GM19395 (cell line): Measurements from ENCODE around the gene CD6.
"Not testable (repeated sequence)": the region's sequence is repeated elsewhere in the genome, so short reads cannot be mapped to it uniquely, and the experiment has no call there.

Experiments used
- ATAC-seq: cut with Tn5 transposase; IDR thresholded peaks from one replicate; pipeline ENCODE4 v1.9.1; 2021; ENCODE audit warnings: mild to moderate bottlenecking, moderate library complexity; ENCODE audit not compliant: unreplicated experiment

The CD6 gene

GRCh38 chr11:60952742-60953170, 18.7 kb upstream of the CD6 start:
- ATAC-seq: no peak

GRCh38 chr11:60953781-60954180, 17.7 kb upstream of the CD6 start:
- ATAC-seq: no peak

GRCh38 chr11:60954421-60954820, 17.1 kb upstream of the CD6 start:
- no peak for ATAC-seq

DNA sequence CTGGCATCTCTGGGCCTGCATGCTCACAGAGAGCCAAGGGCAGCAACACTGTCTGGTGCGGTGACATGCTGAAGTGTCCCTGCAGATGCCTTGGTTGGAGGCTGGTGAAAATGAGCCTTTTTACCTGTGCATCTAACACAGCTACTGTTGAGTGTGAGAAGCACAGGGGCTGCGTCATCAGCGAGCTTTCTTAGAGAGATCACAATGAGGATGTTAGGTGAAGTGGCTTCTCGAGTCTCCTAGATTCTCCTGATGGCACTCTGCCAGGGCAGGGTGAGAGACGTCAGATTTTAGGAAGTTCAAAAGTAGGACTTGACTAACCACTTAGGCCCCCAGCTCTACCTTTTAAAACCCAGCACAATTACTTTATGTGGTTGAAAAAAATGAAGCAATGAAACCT, 15.9 kb upstream of the CD6 start:
- no peak for ATAC-seq

- no peak for ATAC-seq
These were observed 14.3 kb upstream of the CD6 start for GRCh38 chr11:60957188-60957587.

GRCh38 chr11:60959431-60959830, 12.0 kb upstream of the CD6 start:
- no peak for ATAC-seq

GRCh38 chr11:60960405-60960804, 11.1 kb upstream of the CD6 start:
- ATAC-seq: no peak

DNA sequence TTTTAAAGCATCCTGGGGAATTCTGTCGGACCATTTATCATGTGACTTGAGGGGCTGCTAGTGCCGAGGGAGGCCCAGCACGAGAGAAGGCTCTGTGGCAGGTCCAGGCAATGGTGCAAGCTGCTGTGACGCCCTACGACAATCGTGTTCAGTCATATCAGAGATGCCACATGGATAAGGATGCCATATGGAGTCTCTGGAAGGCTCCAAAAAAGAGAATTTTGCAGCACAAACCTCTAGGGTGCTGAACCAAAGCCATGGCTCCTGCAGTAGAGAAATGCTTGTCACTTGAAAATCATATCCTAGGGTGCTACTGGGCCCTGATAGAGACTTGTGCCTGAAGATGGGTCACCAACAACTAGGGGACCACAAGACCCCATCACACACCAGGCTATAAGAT, 6.7 kb upstream of the CD6 start:
- ATAC-seq: no peak

DNA sequence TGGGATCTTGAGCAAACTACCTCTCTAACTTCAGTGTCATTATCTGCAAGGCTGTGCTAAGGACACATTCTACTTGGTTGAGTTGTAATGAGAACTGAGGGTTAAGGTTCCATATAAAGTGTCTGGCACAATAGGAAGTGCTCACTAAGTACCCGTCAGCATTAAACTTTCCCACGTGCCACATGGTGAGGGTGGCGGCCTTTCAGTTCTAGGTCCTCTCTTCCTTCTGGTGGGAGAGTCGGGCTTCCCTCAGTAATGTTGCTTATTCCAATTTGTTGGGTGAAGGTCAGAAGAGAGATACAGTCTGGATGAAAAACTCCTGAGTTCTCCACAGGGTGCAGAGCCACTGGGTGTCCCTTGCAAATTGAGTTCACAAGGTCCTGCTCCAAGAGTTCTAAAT, 4.6 kb upstream of the CD6 start:
- no peak for ATAC-seq

- no peak for ATAC-seq
These were observed 3.3 kb upstream of the CD6 start for GRCh38 chr11:60968223-60968622.

GRCh38 chr11:60970369-60970774, 1.1 kb upstream of the CD6 start:
- ATAC-seq: no peak

- no peak for ATAC-seq
These were observed 590 bp upstream of the CD6 start for GRCh38 chr11:60970890-60971289.

- ATAC-seq: no peak
These were observed 926 bp downstream of the CD6 start for GRCh38 chr11:60972182-60973030.

DNA sequence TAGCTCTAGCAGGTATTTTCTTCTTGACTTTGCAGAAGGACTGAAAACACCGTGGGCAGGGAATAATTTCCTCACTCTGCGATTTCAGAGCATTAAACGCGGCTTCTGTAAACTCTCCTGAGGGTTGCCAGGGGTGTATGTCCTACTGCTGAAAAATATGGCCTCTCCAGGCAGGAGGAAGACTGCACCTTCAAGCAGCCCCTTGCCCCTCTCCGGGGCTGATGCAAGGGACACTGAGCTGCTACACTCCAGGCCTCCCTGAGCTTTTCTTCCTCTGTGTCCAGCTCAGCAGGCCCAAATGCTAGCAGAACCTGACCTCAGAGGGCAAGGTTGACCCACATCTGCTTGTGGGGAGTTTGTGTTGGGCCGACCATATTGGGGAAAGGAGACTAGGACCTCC, 2.2 kb downstream of the CD6 start:
- ATAC-seq: no peak

DNA sequence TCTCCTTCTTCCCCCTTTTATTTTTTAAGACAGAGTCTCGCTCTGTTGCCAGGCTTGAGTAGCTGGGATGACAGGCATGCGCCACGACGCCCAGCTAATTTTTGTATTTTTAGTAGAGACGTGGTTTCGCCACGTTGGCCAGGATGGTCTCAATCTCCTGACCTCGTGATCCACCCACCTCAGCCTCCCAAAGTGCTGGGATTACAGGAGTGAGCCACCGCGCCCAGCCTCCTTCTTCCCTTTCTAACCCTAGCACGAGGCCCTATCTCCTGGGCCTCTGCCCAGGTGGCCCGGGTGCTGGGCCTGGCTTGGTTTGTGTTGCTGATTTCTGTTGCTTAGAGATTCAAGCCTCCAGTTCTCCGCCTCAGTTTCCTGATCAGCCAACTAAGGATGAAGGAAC, 2.8 kb downstream of the CD6 start:
- not testable (repeated sequence) for ATAC-seq

DNA sequence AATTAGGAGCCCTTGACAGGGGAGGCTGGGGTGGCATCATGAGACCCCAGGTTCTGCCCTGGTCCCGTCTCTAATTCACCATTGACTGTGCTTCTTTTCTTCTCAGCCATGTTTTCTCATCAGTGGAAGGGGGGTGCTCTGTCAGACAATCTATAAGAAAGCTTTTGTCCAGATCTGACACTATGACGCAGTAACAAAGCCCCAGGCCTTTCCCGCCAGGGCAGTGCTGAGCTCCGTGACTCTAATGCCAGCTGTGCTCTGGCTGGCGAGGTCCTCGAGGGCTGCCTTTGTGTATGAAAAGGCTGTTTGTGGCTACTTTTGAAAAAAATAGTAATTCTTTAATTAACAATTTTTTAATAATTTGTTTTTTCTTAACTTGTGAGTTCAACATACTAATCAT, 3.2 kb downstream of the CD6 start:
- no peak for ATAC-seq

DNA sequence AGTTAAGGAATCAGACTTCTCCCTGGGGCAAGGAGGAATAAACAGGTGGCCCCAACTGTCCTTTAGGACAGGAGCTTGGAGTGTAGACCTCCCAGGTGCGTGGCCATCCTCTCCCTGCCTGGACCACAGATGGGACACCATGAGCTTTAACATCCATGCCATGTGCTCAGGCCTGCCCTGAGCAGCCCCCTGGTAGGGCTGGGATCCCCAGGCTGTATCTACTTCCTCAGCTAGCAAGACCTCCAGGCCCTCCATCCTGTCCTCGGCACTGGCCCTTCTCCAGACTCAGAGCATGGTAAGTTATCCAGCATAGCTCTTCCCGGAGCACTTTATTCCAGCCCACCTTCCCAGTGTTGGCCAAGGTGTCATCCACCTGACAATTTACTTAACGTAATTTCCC, 5.7 kb downstream of the CD6 start:
- ATAC-seq: no peak

GRCh38 chr11:60977836-60978235, 6.4 kb downstream of the CD6 start:
- ATAC-seq: no peak

- no peak for ATAC-seq
These were observed 7.3 kb downstream of the CD6 start for GRCh38 chr11:60978546-60979380.

GRCh38 chr11:60981515-60981914, 10.0 kb downstream of the CD6 start:
- no peak for ATAC-seq

- ATAC-seq: no peak
These were observed 10.7 kb downstream of the CD6 start for GRCh38 chr11:60982184-60982583.

- no peak for ATAC-seq
These were observed 12.7 kb downstream of the CD6 start for GRCh38 chr11:60984149-60984548.
